ENCODE results near the gene MECP2.

MECP2 gene

DNA sequence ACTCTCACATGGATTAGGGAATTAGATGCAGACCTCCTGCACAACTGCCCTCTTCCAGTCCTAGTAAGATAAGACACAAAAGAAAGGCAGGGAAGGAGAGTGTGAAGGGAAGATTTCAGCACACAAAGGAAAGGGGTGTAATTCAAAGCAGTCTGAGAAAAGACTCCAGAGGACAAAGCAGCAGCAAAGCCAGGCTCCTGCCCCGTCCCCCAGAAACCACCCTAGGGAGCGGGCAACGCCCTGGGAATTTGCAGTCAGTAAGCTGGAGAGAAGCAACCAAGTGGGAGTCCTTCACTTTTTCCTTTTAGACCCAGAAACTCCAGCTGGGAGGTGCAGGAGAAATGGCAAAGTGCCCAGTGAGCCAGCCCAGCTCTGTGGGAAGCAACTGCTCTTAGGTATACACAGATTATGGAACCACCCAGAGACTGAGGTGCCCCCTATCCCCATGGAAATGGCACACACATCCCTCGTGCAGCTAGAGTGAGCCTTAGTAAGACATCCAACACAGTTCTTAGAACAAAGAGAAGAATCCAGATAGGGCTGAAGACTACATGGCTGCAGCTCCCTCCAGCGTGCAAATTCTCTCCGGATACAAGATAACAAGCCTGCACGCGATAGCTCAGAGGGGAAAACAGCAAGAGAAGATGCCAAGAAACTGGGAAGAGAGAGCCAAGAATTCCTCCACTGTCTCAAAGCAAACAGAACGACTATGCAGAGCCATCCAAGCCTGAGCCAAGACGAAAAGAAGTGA lies 51.3 kb downstream of the MECP2 start:
- Histone ChIP-seq H3K9me3 (no peaks in the 10 kb centered on the region), H3K4me3 (no peak overlapping the region), H3K4me1 (no peaks in the 10 kb centered on the region; the same call in 1 of the 2 replicates), H3K27me3 (ENCODE audit: low read depth) (no peaks in the 10 kb centered on the region), H3K36me3 (replicated peaks) (peaks cover 35% of the 10 kb centered on the region)
- in situ Hi-C loops (cut with MboI; ENCODE audit: low sequenced_read_pairs): no loop called here
- DNase-seq (ENCODE audit: low spot score in 2 of 2): peak in 1 of 2 experiments; percentile 30

DNA sequence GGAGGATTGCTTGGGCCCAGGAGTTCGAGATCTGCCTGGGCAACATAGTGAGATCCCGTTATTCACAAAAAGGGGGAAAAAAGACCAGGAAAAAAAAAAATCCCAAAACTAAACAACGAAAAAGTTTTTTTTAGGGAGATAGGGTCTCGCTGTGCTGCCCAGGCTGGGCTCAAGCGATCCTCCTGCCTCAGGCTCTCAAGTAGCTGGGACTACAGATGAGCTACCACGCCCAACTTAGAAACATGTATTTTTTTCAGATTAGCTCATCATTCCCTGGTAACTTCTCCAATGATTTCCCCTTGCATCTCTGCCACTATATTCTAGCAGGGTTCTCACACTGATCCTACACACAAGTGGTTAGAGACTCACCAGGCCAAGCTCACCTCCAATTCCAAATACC lies 53.4 kb downstream of the MECP2 start:
- Histone ChIP-seq H3K9me3 (no peaks in the 10 kb centered on the region), H3K36me3 (replicated peaks) (peaks cover 28% of the 10 kb centered on the region), H3K4me3 (no peak overlapping the region), H3K4me1 (no peaks in the 10 kb centered on the region; the same call in 1 of the 2 replicates), H3K27me3 (ENCODE audit: low read depth) (no peaks in the 10 kb centered on the region)
- DNase-seq (ENCODE audit: low spot score in 2 of 2): no peak
- in situ Hi-C loops (cut with MboI; ENCODE audit: low sequenced_read_pairs): no loop called here

GRCh38 chrX:154043003-154043763 lies 54.3 kb downstream of the MECP2 start:
- H3K4me3 ChIP-seq: no peak overlapping the region
- H3K36me3 ChIP-seq (replicated peaks): peaks cover 23% of the 10 kb centered on the region
- H3K4me1 ChIP-seq: no peaks in the 10 kb centered on the region; the same call in 1 of the 2 replicates
- DNase-seq (ENCODE audit: low spot score in 2 of 2): no peak
- no peaks in the 10 kb centered on the region for H3K9me3 ChIP-seq
- H3K27me3 ChIP-seq (ENCODE audit: low read depth): no peaks in the 10 kb centered on the region
- in situ Hi-C loops (cut with MboI; ENCODE audit: low sequenced_read_pairs): no loop called here

GRCh38 chrX:154040863-154041262 lies 56.7 kb downstream of the MECP2 start:
- no peak overlapping the region for H3K4me3 ChIP-seq
- DNase-seq (ENCODE audit: low spot score in 2 of 2): no peak
- H3K9me3 ChIP-seq: no peaks in the 10 kb centered on the region
- in situ Hi-C loops (cut with MboI; ENCODE audit: low sequenced_read_pairs): no loop called here
- no peaks in the 10 kb centered on the region; the same call in 1 of the 2 replicates for H3K4me1 ChIP-seq
- no peaks in the 10 kb centered on the region for H3K27me3 ChIP-seq (ENCODE audit: low read depth)
- H3K36me3 ChIP-seq (replicated peaks): peaks cover 23% of the 10 kb centered on the region

DNA sequence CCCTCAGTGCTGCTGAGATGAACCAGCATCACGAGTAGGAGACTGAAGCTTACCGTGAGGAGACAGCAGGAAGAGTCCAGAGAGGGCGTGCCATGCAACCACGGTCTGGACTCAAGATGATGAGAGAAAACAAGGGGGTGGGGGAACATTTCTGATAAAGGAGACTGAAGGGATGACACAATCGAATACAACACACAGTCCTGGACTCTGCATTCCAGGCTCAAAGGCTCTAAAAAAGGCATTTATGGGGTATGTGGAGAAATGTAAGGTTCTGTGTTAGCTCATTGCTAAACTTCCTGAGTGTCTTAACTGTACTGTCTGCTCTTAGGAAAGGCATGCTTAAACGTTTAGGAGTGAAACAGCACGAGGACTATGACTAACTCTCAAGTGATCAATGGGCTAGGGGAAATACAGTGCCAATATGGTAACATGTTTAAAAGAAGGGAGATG lies 57.2 kb downstream of the MECP2 start:
- in situ Hi-C loops (cut with MboI; ENCODE audit: low sequenced_read_pairs): no loop called here
- H3K36me3 ChIP-seq (replicated peaks): peaks cover 19% of the 10 kb centered on the region
- H3K9me3 ChIP-seq: no peaks in the 10 kb centered on the region
- H3K4me3 ChIP-seq: no peak overlapping the region
- H3K4me1 ChIP-seq: no peaks in the 10 kb centered on the region; the same call in 1 of the 2 replicates
- DNase-seq (ENCODE audit: low spot score in 2 of 2): no peak
- H3K27me3 ChIP-seq (ENCODE audit: low read depth): no peaks in the 10 kb centered on the region

- no peaks in the 10 kb centered on the region; the same call in 1 of the 2 replicates for H3K4me1 ChIP-seq
- in situ Hi-C loops (cut with MboI; ENCODE audit: low sequenced_read_pairs): no loop called here
- no peak for DNase-seq (ENCODE audit: low spot score in 2 of 2)
- H3K27me3 ChIP-seq (ENCODE audit: low read depth): no peaks in the 10 kb centered on the region
- H3K9me3 ChIP-seq: no peaks in the 10 kb centered on the region
- H3K36me3 ChIP-seq (replicated peaks): peaks cover 19% of the 10 kb centered on the region
- no peak overlapping the region for H3K4me3 ChIP-seq
Measured at GRCh38 chrX:154039577-154039976, 57.9 kb downstream of the MECP2 start.

GRCh38 chrX:154038656-154039055 lies 58.9 kb downstream of the MECP2 start:
- no peak for DNase-seq (ENCODE audit: low spot score in 2 of 2)
- H3K4me1 ChIP-seq: no peaks in the 10 kb centered on the region; the same call in 1 of the 2 replicates
- H3K36me3 ChIP-seq (replicated peaks): peaks cover 19% of the 10 kb centered on the region
- in situ Hi-C loops (cut with MboI; ENCODE audit: low sequenced_read_pairs): no loop called here
- no peak overlapping the region for H3K4me3 ChIP-seq
- H3K9me3 ChIP-seq: no peaks in the 10 kb centered on the region
- H3K27me3 ChIP-seq (ENCODE audit: low read depth): no peaks in the 10 kb centered on the region

GRCh38 chrX:154037754-154038153 lies 59.8 kb downstream of the MECP2 start:
- Histone ChIP-seq H3K4me1 (no peaks in the 10 kb centered on the region; the same call in 1 of the 2 replicates), H3K9me3 (no peaks in the 10 kb centered on the region), H3K4me3 (no peak overlapping the region), H3K27me3 (ENCODE audit: low read depth) (no peaks in the 10 kb centered on the region), H3K36me3 (replicated peaks) (peaks cover 23% of the 10 kb centered on the region)
- in situ Hi-C loops (cut with MboI; ENCODE audit: low sequenced_read_pairs): no loop called here
- no peak for DNase-seq (ENCODE audit: low spot score in 2 of 2)

- H3K27me3 ChIP-seq (ENCODE audit: low read depth): no peaks in the 10 kb centered on the region
- no peaks in the 10 kb centered on the region for H3K9me3 ChIP-seq
- no peak for DNase-seq (ENCODE audit: low spot score in 2 of 2)
- H3K4me3 ChIP-seq: no peak overlapping the region
- H3K4me1 ChIP-seq: no peaks in the 10 kb centered on the region
- in situ Hi-C loops (cut with MboI; ENCODE audit: low sequenced_read_pairs): no loop called here
- H3K36me3 ChIP-seq (replicated peaks): peaks cover 29% of the 10 kb centered on the region
Measured at GRCh38 chrX:154036513-154036912, 61.0 kb downstream of the MECP2 start.

DNA sequence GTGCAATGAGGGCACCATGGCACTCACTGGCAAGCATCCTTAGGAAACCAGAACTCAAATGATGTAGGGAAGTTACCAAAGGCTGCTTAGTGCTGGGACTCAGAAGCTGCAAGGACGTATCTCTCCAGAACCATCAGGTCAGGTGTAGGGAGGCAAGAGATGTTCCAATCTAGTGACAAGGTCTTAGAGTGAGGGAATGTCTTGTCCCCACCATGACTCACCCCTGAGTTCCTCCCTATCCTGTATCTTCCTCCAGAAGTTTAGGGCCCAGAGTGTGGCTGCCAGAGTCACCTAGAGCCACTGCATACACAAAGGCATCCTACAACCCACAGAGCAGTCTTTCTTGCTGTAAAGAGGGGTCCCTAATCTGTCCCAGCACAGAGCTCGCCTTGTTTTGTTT lies 63.7 kb downstream of the MECP2 start:
- Histone ChIP-seq H3K36me3 (replicated peaks) (peaks cover 41% of the 10 kb centered on the region), H3K4me1 (no peaks in the 10 kb centered on the region), H3K27me3 (ENCODE audit: low read depth) (no peaks in the 10 kb centered on the region), H3K4me3 (no peak overlapping the region), H3K9me3 (no peaks in the 10 kb centered on the region)
- no peak for DNase-seq (ENCODE audit: low spot score in 2 of 2)
- in situ Hi-C loops (cut with MboI; ENCODE audit: low sequenced_read_pairs): no loop called here

- no peaks in the 10 kb centered on the region for H3K9me3 ChIP-seq
- no peak for DNase-seq (ENCODE audit: low spot score in 2 of 2)
- in situ Hi-C loops (cut with MboI; ENCODE audit: low sequenced_read_pairs): no loop called here
- no peaks in the 10 kb centered on the region for H3K4me1 ChIP-seq
- no peaks in the 10 kb centered on the region for H3K27me3 ChIP-seq (ENCODE audit: low read depth)
- H3K4me3 ChIP-seq: no peak overlapping the region
- peaks cover 47% of the 10 kb centered on the region for H3K36me3 ChIP-seq (replicated peaks)
Measured at GRCh38 chrX:154032653-154033052, 64.9 kb downstream of the MECP2 start.

GRCh38 chrX:154032160-154032559 lies 65.4 kb downstream of the MECP2 start:
- Histone ChIP-seq H3K4me1 (no peaks in the 10 kb centered on the region), H3K36me3 (replicated peaks) (peaks cover 52% of the 10 kb centered on the region), H3K9me3 (no peaks in the 10 kb centered on the region), H3K4me3 (no peak overlapping the region), H3K27me3 (ENCODE audit: low read depth) (no peaks in the 10 kb centered on the region)
- in situ Hi-C loops (cut with MboI; ENCODE audit: low sequenced_read_pairs): no loop called here
- DNase-seq (ENCODE audit: low spot score in 2 of 2): no peak

DNA sequence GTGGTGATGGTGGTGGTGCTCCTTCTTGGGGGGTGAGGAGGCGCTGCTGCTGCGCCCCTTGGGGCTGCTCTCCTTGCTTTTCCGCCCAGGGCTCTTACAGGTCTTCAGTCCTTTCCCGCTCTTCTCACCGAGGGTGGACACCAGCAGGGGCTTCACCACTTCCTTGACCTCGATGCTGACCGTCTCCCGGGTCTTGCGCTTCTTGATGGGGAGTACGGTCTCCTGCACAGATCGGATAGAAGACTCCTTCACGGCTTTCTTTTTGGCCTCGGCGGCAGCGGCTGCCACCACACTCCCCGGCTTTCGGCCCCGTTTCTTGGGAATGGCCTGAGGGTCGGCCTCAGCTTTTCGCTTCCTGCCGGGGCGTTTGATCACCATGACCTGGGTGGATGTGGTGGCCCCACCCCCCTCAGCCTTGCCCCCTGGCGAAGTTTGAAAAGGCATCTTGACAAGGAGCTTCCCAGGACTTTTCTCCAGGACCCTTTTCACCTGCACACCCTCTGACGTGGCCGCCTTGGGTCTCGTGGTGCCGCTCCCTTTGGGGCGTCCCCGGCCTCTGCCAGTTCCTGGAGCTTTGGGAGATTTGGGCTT lies 66.7 kb downstream of the MECP2 start:
- in situ Hi-C loops (cut with MboI; ENCODE audit: low sequenced_read_pairs): no loop called here
- DNase-seq (ENCODE audit: low spot score in 2 of 2): no peak
- no peak overlapping the region for H3K4me3 ChIP-seq
- H3K4me1 ChIP-seq: no peaks in the 10 kb centered on the region
- H3K27me3 ChIP-seq (ENCODE audit: low read depth): no peaks in the 10 kb centered on the region
- peaks cover 55% of the 10 kb centered on the region for H3K36me3 ChIP-seq (replicated peaks)
- no peaks in the 10 kb centered on the region for H3K9me3 ChIP-seq

DNA sequence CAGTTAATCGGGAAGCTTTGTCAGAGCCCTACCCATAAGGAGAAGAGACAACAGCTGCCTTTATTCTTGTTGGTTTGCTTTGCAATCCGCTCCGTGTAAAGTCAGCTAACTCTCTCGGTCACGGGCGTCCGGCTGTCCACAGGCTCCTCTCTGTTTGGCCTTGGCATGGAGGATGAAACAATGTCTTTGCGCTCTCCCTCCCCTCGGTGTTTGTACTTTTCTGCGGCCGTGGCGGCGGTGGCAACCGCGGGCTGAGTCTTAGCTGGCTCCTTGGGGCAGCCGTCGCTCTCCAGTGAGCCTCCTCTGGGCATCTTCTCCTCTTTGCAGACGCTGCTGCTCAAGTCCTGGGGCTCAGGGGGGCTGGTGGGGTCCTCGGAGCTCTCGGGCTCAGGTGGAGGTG lies 67.3 kb downstream of the MECP2 start:
- in situ Hi-C loops (cut with MboI; ENCODE audit: low sequenced_read_pairs): no loop called here
- peaks cover 55% of the 10 kb centered on the region for H3K36me3 ChIP-seq (replicated peaks)

More for the DNA sequence above, 67.3 kb downstream of the MECP2 start:
- H3K9me3 ChIP-seq: no peaks in the 10 kb centered on the region
- no peaks in the 10 kb centered on the region for H3K27me3 ChIP-seq (ENCODE audit: low read depth)
- no peak for DNase-seq (ENCODE audit: low spot score in 2 of 2)
- no peak overlapping the region for H3K4me3 ChIP-seq
- H3K4me1 ChIP-seq: no peaks in the 10 kb centered on the region

All from HAP-1 (cell line).